ENCODE data around the gene OR6Y1.
A peak's percentile ranks its signal among the peaks of the same experiment; 100 is the strongest.

The OR6Y1 gene

GRCh38 chr1:158547533-158547932 lies 6.7 kb downstream of the OR6Y1 start:
- no peak for DNase-seq
- Mint-ChIP-seq H3K27me3 (ENCODE audit: low read depth, poor library complexity) (peaks cover 7% of the 10 kb centered on the region), H3K27ac (no peak overlapping the region), H3K9me3 (no peaks in the 10 kb centered on the region), H3K36me3 (ENCODE audit: low read depth) (no peaks in the 10 kb centered on the region), H3K4me1 (no peaks in the 10 kb centered on the region), H3K4me3 (no peak overlapping the region)
- TF ChIP-seq CTCF (IDR thresholded peaks at IDR 0.05) = no peak

- H3K4me1 Mint-ChIP-seq = peaks cover 8% of the 10 kb centered on the region
- no peaks in the 10 kb centered on the region for H3K27me3 Mint-ChIP-seq (ENCODE audit: low read depth, poor library complexity)
- H3K9me3 Mint-ChIP-seq = no peaks in the 10 kb centered on the region
- no peaks in the 10 kb centered on the region for H3K36me3 Mint-ChIP-seq (ENCODE audit: low read depth)
- H3K4me3 Mint-ChIP-seq = no peak overlapping the region
- H3K27ac Mint-ChIP-seq = no peak overlapping the region
- no peak for TF ChIP-seq CTCF (IDR thresholded peaks at IDR 0.05)
- no peak for DNase-seq
These were observed 16.6 kb downstream of the OR6Y1 start for GRCh38 chr1:158537609-158538008.

GRCh38 chr1:158534496-158534895 lies 19.7 kb downstream of the OR6Y1 start:
- Mint-ChIP-seq H3K27ac (no peak overlapping the region), H3K36me3 (ENCODE audit: low read depth) (peaks cover 2% of the 10 kb centered on the region), H3K27me3 (ENCODE audit: low read depth, poor library complexity) (peaks cover 6% of the 10 kb centered on the region), H3K9me3 (peaks cover 7% of the 10 kb centered on the region), H3K4me3 (no peak overlapping the region), H3K4me1 (peaks cover 8% of the 10 kb centered on the region)
- TF ChIP-seq CTCF (IDR thresholded peaks at IDR 0.05) = no peak
- peak; percentile 6 for DNase-seq

GRCh38 chr1:158527190-158527815 lies 26.9 kb downstream of the OR6Y1 start:
- Mint-ChIP-seq H3K4me1 (no peaks in the 10 kb centered on the region), H3K36me3 (ENCODE audit: low read depth) (peaks cover 23% of the 10 kb centered on the region), H3K4me3 (no peak overlapping the region), H3K27ac (no peak overlapping the region), H3K27me3 (ENCODE audit: low read depth, poor library complexity) (peaks cover 4% of the 10 kb centered on the region), H3K9me3 (peaks cover 58% of the 10 kb centered on the region)
- TF ChIP-seq CTCF (IDR thresholded peaks at IDR 0.05) = no peak
- no peak for DNase-seq

GRCh38 chr1:158521666-158522058 lies 32.5 kb downstream of the OR6Y1 start:
- no peak for DNase-seq
- H3K4me1 Mint-ChIP-seq = no peaks in the 10 kb centered on the region
- TF ChIP-seq CTCF (IDR thresholded peaks at IDR 0.05) = no peak
- H3K27ac Mint-ChIP-seq = no peak overlapping the region
- peaks cover 5% of the 10 kb centered on the region for H3K36me3 Mint-ChIP-seq (ENCODE audit: low read depth)
- H3K4me3 Mint-ChIP-seq = no peak overlapping the region
- peaks cover 16% of the 10 kb centered on the region for H3K27me3 Mint-ChIP-seq (ENCODE audit: low read depth, poor library complexity)
- H3K9me3 Mint-ChIP-seq = peaks cover 24% of the 10 kb centered on the region

GRCh38 chr1:158520955-158521665 lies 33.1 kb downstream of the OR6Y1 start:
- Mint-ChIP-seq H3K4me1 (no peaks in the 10 kb centered on the region), H3K27me3 (ENCODE audit: low read depth, poor library complexity) (peaks cover 16% of the 10 kb centered on the region), H3K27ac (no peak overlapping the region), H3K4me3 (no peak overlapping the region), H3K9me3 (peaks cover 19% of the 10 kb centered on the region), H3K36me3 (ENCODE audit: low read depth) (peaks cover 5% of the 10 kb centered on the region)
- DNase-seq = no peak
- TF ChIP-seq CTCF (IDR thresholded peaks at IDR 0.05) = no peak

Data from nephron progenitor cell (in vitro differentiated cells).